ENCODE data around the gene EFCC1. TPM values are rescaled to one million over a fixed set of nuclear protein-coding genes. Genes with fewer than 3 reads are reported as not detected.

The EFCC1 gene
- total and polyA plus RNA-seq, 2 of the 13 experiments (the other 11 are each of a cell fraction or from before 2014, with no cell fraction given): not detected

GRCh38 chr3:129003578-129004112 is 2.5 kb downstream of the EFCC1 start (continued):
- no peak for TF ChIP-seq ZNF292 (CRISPR knock-in tag; IDR thresholded peaks at IDR 0.05; ENCODE audit: borderline replicate concordance, low read depth)
- no peak for TF ChIP-seq ZNF629 (CRISPR knock-in tag; conservative IDR thresholded peaks at IDR 0.05)
- no peak for TF ChIP-seq ZSCAN25 (CRISPR knock-in tag; IDR thresholded peaks at IDR 0.05)
- no peak for TF ChIP-seq HDAC6 (IDR thresholded peaks at IDR 0.05; ENCODE audit: low read depth, low read length)
- no peak for TF ChIP-seq TCF7L2 (IDR thresholded peaks at IDR 0.05; ENCODE audit: low read depth, low read length)
- no peak for TF ChIP-seq ZNF121 (CRISPR knock-in tag; IDR thresholded peaks at IDR 0.05)
- TF ChIP-seq SPEN (CRISPR knock-in tag; IDR thresholded peaks at IDR 0.05; ENCODE audit: low read depth): peak; percentile 43; the same call in 1 of the 2 replicates
- TF ChIP-seq, protein P1, sequence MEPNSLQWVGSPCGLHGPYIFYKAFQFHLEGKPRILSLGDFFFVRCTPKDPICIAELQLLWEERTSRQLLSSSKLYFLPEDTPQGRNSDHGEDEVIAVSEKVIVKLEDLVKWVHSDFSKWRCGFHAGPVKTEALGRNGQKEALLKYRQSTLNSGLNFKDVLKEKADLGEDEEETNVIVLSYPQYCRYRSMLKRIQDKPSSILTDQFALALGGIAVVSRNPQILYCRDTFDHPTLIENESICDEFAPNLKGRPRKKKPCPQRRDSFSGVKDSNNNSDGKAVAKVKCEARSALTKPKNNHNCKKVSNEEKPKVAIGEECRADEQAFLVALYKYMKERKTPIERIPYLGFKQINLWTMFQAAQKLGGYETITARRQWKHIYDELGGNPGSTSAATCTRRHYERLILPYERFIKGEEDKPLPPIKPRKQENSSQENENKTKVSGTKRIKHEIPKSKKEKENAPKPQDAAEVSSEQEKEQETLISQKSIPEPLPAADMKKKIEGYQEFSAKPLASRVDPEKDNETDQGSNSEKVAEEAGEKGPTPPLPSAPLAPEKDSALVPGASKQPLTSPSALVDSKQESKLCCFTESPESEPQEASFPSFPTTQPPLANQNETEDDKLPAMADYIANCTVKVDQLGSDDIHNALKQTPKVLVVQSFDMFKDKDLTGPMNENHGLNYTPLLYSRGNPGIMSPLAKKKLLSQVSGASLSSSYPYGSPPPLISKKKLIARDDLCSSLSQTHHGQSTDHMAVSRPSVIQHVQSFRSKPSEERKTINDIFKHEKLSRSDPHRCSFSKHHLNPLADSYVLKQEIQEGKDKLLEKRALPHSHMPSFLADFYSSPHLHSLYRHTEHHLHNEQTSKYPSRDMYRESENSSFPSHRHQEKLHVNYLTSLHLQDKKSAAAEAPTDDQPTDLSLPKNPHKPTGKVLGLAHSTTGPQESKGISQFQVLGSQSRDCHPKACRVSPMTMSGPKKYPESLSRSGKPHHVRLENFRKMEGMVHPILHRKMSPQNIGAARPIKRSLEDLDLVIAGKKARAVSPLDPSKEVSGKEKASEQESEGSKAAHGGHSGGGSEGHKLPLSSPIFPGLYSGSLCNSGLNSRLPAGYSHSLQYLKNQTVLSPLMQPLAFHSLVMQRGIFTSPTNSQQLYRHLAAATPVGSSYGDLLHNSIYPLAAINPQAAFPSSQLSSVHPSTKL (CRISPR knock-in tag; IDR thresholded peaks at IDR 0.05): 0 out of 2 replicates have a peak, but pooled peaks have one; percentile 21
- TF ChIP-seq MIXL1 (CRISPR knock-in tag; IDR thresholded peaks at IDR 0.05): no peak
- TF ChIP-seq STAG1 (CRISPR knock-in tag; IDR thresholded peaks at IDR 0.05): peak; percentile 44
- TF ChIP-seq MTA3 (CRISPR knock-in tag; IDR thresholded peaks at IDR 0.05): no peak
- no peak for TF ChIP-seq ZBTB8A (CRISPR knock-in tag; IDR thresholded peaks at IDR 0.05; ENCODE audit: borderline replicate concordance, low read depth)
- TF ChIP-seq XRCC5 (optimal IDR thresholded peaks at IDR 0.05; ENCODE audit: low read length): no peak
- 0 out of 2 replicates have a peak, but pooled peaks have one; percentile 44 for TF ChIP-seq YEATS4 (CRISPR knock-in tag; IDR thresholded peaks at IDR 0.05; ENCODE audit: borderline replicate concordance)
- TF ChIP-seq KDM3A (CRISPR knock-in tag; IDR thresholded peaks at IDR 0.05; ENCODE audit: low read depth): no peak
- no peak for TF ChIP-seq ZNF318 (CRISPR knock-in tag; IDR thresholded peaks at IDR 0.05)
- no peak for TF ChIP-seq KLF12 (CRISPR knock-in tag; IDR thresholded peaks at IDR 0.05; ENCODE audit: borderline replicate concordance)

All from HepG2 (cell line).